HG03025 (cell line): ENCODE results near the gene PCLAF.
"Not testable (repeated sequence)": the region's sequence is repeated elsewhere in the genome, so short reads cannot be mapped to it uniquely, and the experiment has no call there.

Experiments used
- ATAC-seq: cut with Tn5 transposase; IDR thresholded peaks from one replicate; pipeline ENCODE4 v1.9.1; 2021; ENCODE audit warnings: mild to moderate bottlenecking, moderate library complexity; ENCODE audit not compliant: unreplicated experiment, low FRiP score

PCLAF gene

GRCh38 chr15:64326975-64327374 is 54.3 kb downstream of the PCLAF start:
- not testable (repeated sequence) for ATAC-seq

- not testable (repeated sequence) for ATAC-seq
These were observed 54.8 kb downstream of the PCLAF start for GRCh38 chr15:64326458-64326857.

GRCh38 chr15:64324165-64324877 is 56.9 kb downstream of the PCLAF start:
- no peak for ATAC-seq

GRCh38 chr15:64315216-64315615 is 66.0 kb downstream of the PCLAF start:
- no peak for ATAC-seq

DNA sequence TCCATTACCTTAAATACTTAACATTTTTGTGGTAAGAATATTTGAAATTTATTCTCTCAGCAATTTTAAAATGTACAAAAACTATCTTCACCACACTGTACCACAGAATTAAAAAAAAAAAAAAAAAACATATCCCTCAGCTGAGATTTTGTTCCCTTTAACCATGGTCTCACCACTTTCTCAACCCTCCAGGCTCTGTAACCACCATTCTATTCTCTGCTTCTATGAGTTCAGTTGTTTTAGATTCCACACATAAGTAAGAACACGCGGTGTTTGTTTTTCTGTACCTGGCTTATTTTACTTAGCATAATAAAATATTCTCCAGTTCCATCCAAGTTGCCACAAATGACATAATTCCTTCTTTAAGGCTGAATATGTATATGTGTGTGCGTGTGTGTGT is 66.8 kb downstream of the PCLAF start:
- ATAC-seq = no peak
